GM21529 (cell line): ENCODE data around the gene FAM227B.
"Not testable (repeated sequence)": the region's sequence is repeated elsewhere in the genome, so short reads cannot be mapped to it uniquely, and the experiment has no call there.

Source experiments
- ATAC-seq: cut with Tn5 transposase; IDR thresholded peaks from one replicate; pipeline ENCODE4 v1.9.1; 2021; ENCODE audit not compliant: unreplicated experiment

FAM227B gene

GRCh38 chr15:49495993-49496753, 124.4 kb downstream of the FAM227B start:
- ATAC-seq: no peak

DNA sequence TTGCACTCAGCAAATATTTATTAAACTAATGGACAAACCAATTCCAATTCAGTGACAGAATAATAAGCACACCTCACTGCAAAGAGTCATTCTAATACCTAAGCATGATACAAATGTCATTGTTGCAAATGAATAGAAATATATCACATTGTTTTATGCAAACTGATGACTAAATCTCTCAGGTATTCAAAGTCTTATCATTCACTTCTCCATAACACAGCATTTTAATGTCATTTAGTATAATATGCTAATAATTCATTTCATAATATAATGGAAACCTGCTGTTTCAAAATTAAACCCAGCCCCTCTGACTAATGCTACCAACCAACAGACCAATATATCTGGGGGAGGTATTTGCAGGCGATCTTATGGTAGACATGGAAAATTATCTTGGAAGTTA, 125.8 kb downstream of the FAM227B start:
- ATAC-seq: no peak

DNA sequence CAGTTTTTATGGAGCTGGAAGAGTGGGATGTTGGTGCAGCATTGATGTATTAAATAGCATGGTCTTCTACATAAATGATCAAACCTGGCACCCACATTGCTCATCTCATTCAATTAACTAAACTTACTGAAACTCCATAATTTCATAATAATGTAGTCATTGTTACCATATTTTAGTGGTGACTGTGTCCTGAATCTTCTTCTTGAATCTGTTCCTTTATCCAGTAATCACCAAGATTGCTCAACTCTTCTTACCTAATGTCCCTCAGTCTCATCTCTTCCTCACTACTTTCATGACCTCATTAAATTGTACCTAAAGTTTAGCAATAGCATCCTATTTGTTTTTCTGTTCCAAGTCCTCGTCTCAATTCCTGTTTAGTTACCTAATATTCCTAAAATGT, 127.8 kb downstream of the FAM227B start:
- no peak for ATAC-seq

DNA sequence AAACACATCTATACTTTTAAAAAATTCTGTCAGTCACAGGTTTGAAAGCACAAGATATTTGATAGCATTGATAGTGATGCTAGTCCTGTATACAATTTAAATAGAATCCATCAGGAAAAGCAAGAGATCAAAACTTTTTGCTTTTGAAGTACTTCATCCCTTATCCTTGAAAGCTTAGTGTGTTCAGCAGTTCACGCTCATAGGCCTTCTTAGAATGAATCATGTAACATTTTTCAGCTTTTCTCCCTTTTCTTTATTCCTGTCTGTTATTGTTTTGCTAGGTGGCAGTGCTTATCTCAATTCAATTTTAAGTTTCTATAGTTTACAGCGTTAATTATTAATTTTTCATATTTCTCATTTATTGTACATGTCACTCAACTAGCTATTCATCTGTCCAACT, 128.5 kb downstream of the FAM227B start:
- ATAC-seq: no peak

DNA sequence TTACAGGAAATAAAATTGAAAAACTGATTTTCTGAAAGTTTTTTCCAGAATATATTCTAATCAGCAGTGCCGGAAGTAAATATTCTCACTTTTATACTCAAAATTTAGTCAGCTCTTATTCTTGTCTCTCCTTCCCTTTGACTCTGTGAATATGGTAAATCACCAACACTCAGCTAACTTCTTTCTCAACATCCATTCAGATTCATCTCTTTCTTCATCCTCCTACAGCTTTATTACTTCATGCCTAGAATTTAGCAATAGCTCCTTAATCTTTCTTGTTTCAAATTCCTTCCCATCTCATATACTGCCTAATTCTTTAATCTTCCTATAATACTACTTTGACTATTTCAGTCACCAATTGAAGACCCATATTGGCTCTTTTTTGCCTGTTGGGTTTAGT, 129.7 kb downstream of the FAM227B start:
- ATAC-seq: no peak

- not testable (repeated sequence) for ATAC-seq
These were observed 135.2 kb downstream of the FAM227B start for GRCh38 chr15:49485401-49485800.

GRCh38 chr15:49478982-49479381, 141.6 kb downstream of the FAM227B start:
- ATAC-seq: not testable (repeated sequence)

- ATAC-seq: not testable (repeated sequence)
These were observed 142.6 kb downstream of the FAM227B start for GRCh38 chr15:49478021-49478420.

GRCh38 chr15:49473031-49473430, 147.6 kb downstream of the FAM227B start:
- no peak for ATAC-seq

DNA sequence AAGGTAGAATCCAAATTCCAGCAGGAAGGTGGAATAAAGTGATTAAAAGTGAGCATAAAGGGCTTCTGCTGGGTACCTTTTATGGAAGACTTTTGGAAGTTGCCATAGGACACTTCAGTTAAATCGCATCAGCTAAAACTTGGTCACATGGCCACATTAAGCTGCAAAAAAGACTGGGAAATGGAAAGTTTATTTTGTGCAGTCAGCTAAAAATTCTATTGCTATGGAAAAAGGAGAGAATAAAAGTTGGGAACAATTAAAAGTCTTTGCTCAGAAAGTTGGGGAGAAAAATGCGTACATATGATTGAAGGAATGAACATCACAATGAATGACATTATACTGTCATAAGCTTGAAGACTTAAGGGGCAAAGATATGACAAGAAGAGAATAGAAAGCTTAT, 148.3 kb downstream of the FAM227B start:
- no peak for ATAC-seq

DNA sequence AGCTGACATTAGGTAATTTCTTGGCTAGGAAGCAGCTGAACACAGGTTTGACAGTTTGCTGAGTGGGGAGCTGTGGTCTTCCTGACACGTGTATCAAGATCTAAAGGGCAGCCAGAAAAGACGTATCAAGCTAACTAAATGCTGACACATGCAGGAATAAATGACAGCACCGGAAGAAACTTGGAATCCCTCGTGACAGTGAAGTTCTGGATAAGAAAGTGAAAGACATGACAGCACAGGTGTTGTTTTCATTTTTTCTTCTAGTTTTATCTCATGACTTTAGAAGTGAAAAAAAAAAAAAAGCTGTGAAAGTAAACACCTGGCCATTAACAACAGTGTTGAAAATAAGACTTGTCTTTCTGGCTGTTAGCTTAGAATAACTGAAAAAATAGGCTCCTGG, 148.9 kb downstream of the FAM227B start:
- peak; percentile 93 for ATAC-seq

- not testable (repeated sequence) for ATAC-seq
These were observed 149.4 kb downstream of the FAM227B start for GRCh38 chr15:49471248-49471647.

DNA sequence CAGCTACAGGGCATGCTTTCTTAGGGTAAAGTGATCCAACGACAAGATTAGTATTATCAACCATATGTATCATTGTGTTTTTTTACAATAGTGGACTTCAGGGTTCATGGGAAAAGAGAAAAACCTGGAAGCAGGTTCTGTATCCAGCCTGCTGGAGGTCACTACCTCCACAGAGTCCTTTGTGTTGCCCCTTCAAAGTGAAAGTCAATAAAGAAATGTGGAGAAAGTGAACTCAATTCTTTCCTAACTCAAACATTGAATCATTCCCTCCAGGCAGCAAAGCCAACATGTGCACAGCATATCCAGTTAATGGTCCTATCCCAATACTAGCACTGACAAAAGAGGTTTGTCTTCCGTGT, 152.2 kb downstream of the FAM227B start:
- no peak for ATAC-seq

DNA sequence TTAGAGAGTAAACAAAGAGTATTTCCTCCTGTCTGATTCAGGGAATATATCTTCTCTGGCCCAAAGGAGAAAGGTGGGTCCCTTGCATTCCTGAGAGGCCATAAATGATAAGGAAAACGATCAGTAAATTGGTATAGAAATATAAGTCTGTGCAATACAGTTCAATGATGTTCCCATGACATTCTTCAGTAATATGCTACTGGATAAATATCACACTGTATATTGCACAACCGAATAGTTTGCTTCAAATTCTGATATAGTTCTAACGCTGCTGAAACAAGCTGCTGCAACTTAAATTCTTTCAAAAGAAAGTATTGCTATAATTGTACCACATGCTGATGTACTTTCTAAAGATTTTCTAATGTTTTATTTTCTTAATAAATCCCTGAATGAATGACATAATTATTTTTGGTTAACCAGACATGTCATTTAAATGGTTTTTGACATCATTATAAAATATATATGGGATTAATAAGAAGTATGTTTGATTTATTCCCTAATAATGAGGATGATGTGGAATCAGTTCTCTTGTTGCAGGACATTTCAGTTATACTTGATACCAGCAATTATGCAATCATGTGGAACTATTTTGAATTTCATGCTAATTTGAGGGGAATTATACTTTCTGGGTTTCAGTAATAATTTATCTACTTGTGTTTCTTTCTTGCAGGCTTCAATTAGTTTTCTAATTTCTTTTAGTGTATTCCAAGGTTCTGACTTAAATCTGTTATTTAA, 152.7 kb downstream of the FAM227B start:
- no peak for ATAC-seq

- no peak for ATAC-seq
These were observed 154.5 kb downstream of the FAM227B start for GRCh38 chr15:49466119-49466518.

- ATAC-seq: no peak
These were observed 156.1 kb downstream of the FAM227B start for GRCh38 chr15:49464522-49464921.

DNA sequence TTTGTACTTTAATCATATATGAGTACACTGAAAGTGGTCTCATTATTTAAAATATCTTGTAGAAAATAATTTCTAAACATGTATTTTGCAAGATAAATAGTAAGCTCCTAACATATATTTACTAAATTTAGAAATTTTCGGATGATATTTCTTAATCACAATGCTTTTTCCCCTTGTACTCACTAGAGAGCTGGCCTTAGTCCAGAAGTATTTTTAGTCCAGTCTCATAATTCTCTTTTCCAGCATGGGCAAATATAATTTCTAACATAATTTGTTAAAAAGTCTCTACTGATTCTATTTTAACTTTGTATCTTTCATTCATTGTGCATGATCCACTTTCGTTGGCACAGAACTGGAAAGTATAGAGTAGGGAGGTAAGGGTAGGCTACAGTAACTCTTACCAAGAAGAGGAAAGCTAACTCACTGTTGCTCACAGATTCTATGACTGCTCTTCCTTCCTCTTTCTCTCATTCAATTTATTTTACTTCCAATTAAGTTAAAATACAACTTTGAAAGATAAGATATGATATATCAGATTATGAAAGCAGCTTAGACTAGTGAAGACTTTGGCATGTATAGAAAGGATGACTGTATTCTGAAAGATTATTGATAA, 158.3 kb downstream of the FAM227B start:
- ATAC-seq: no peak

DNA sequence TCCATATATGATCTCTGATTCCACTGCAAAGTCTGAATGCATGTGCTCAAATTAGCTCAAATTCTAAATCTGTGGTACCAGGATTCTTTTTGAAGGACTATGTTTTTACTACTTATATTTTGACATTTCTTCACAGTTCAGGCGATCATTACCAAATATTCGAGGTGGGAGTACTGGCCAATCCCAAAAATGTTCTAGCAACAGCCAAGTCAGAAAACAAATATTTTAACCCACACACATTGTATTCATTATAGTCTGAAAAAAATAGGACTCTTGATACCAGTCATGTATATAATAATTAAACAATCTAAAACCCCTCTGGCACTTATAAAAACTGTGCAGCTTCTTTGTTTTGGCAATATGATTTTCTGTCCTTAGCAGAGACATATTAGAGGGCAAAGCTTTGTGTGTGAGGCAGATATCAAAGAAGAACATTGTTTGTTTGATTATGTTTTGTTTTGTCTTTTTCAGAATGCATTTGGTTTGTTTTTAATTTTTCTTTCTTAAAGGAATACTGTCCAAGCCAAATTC, 160.1 kb downstream of the FAM227B start:
- no peak for ATAC-seq

GRCh38 chr15:49458145-49458544, 162.5 kb downstream of the FAM227B start:
- no peak for ATAC-seq

GRCh38 chr15:49456166-49456565, 164.5 kb downstream of the FAM227B start:
- ATAC-seq: no peak

GRCh38 chr15:49452595-49452994, 168.0 kb downstream of the FAM227B start:
- ATAC-seq: no peak

DNA sequence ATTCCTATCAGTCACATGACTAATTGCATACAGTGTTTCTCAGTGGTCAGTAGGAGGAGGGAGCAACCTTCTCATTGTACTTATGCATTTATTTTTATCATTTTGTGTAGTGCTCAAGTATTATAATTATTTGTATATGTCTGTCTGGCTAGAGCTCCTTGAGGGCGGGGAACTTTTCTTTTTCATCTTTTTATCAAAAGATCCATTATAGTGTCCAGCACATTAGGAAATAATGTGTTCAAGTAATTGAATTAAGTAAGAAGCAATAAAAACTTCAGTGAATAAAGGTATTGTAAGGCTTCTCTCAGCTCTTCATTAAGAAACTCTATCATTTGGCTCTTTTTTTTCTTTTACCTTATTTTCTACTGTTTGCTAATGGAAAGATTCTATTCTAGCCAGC, 178.8 kb downstream of the FAM227B start:
- no peak for ATAC-seq
